ENCODE results near the gene SLC25A21.

- TF ChIP-seq, protein P1, sequence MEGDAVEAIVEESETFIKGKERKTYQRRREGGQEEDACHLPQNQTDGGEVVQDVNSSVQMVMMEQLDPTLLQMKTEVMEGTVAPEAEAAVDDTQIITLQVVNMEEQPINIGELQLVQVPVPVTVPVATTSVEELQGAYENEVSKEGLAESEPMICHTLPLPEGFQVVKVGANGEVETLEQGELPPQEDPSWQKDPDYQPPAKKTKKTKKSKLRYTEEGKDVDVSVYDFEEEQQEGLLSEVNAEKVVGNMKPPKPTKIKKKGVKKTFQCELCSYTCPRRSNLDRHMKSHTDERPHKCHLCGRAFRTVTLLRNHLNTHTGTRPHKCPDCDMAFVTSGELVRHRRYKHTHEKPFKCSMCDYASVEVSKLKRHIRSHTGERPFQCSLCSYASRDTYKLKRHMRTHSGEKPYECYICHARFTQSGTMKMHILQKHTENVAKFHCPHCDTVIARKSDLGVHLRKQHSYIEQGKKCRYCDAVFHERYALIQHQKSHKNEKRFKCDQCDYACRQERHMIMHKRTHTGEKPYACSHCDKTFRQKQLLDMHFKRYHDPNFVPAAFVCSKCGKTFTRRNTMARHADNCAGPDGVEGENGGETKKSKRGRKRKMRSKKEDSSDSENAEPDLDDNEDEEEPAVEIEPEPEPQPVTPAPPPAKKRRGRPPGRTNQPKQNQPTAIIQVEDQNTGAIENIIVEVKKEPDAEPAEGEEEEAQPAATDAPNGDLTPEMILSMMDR (IDR thresholded peaks at IDR 0.05) = no peak
- TF ChIP-seq POLR2A (IDR thresholded peaks at IDR 0.05) = no peak
These were observed 2.2 kb downstream of the SLC25A21 start for GRCh38 chr14:37170237-37170636.

All from ovary (tissue), 3 donors.